HG03103 (cell line): Measurements from ENCODE around the gene CFL2.
"Not testable (repeated sequence)": the region's sequence is repeated elsewhere in the genome, so short reads cannot be mapped to it uniquely, and the experiment has no call there.

Source experiments
- ATAC-seq: cut with Tn5 transposase; IDR thresholded peaks from one replicate; pipeline ENCODE4 v1.9.1; 2021; ENCODE audit warnings: low read depth; ENCODE audit not compliant: unreplicated experiment

CFL2 gene

GRCh38 chr14:34714320-34715126 is at the start of gene CFL2:
Gene CFL2 (minus strand): TSS chr14:34714593. CDS start chr14:34714540, 53 bp downstream.
- ATAC-seq, result peak; percentile 81

GRCh38 chr14:34755215-34755614 is 40.8 kb upstream of the CFL2 start:
- ATAC-seq, result no peak

GRCh38 chr14:34754687-34755086 is 40.3 kb upstream of the CFL2 start:
- no peak for ATAC-seq

- no peak for ATAC-seq
Measured at GRCh38 chr14:34750670-34751069, 36.3 kb upstream of the CFL2 start.

- no peak for ATAC-seq
Measured at GRCh38 chr14:34750233-34750632, 35.8 kb upstream of the CFL2 start.

- no peak for ATAC-seq
Measured at GRCh38 chr14:34749408-34749807, 35.0 kb upstream of the CFL2 start.

GRCh38 chr14:34742270-34743115 is 28.1 kb upstream of the CFL2 start:
- ATAC-seq, result no peak

GRCh38 chr14:34741840-34742239 is 27.4 kb upstream of the CFL2 start:
- no peak for ATAC-seq

GRCh38 chr14:34740139-34740538 is 25.7 kb upstream of the CFL2 start:
- not testable (repeated sequence) for ATAC-seq

GRCh38 chr14:34737079-34737478 is 22.7 kb upstream of the CFL2 start:
- ATAC-seq, result not testable (repeated sequence)

GRCh38 chr14:34733245-34733644 is 18.9 kb upstream of the CFL2 start:
- ATAC-seq, result no peak

GRCh38 chr14:34732802-34733201 is 18.4 kb upstream of the CFL2 start:
- no peak for ATAC-seq

- ATAC-seq, result no peak
Measured at GRCh38 chr14:34723867-34724266, 9.5 kb upstream of the CFL2 start.

GRCh38 chr14:34722723-34723545 is 8.5 kb upstream of the CFL2 start:
- ATAC-seq, result no peak

GRCh38 chr14:34721129-34721528 is 6.7 kb upstream of the CFL2 start:
- no peak for ATAC-seq

GRCh38 chr14:34718750-34719304 is 4.4 kb upstream of the CFL2 start:
- no peak for ATAC-seq

- no peak for ATAC-seq
Measured at GRCh38 chr14:34715127-34715863, 902 bp upstream of the CFL2 start.

GRCh38 chr14:34713681-34714319 is 593 bp downstream of the CFL2 start:
- no peak for ATAC-seq

- no peak for ATAC-seq
Measured at GRCh38 chr14:34713122-34713680, 1.2 kb downstream of the CFL2 start.
